IPS DF 6.9 (cell line): ENCODE measurements around the gene ACTG1.

ENCODE experiments used
- DNase-seq: peaks from one replicate; pipeline ENCODE4 v3.0.0-alpha.2; 2013; ENCODE audit warnings: low read depth, low spot score
- H3K27ac ChIP-seq: one replicate; pipeline ENCODE4 v1.5.1; 2013; ENCODE audit warnings: low read length, control low read depth
- H3K27me3 ChIP-seq: 2 replicates; pipeline ENCODE4 v1.6.1; 2013; ENCODE audit warnings: mild to moderate bottlenecking, low read length; ENCODE audit not compliant: control insufficient read depth, insufficient read depth
- H3K36me3 ChIP-seq: 2 replicates; pipeline ENCODE4 v1.6.1; 2013; ENCODE audit warnings: low read length; ENCODE audit not compliant: control insufficient read depth, insufficient read depth
- H3K4me1 ChIP-seq: 2 replicates; pipeline ENCODE4 v1.6.1; 2013; ENCODE audit warnings: low read length; ENCODE audit not compliant: control insufficient read depth, insufficient read depth
- H3K4me3 ChIP-seq: 2 replicates; pipeline ENCODE4 v1.5.1; 2013; ENCODE audit warnings: mild to moderate bottlenecking, low read length
- H3K9me3 ChIP-seq: 2 replicates; pipeline ENCODE4 v1.6.1; 2013; ENCODE audit warnings: low read length, inconsistent platforms; ENCODE audit not compliant: control insufficient read depth, insufficient read depth
- WGBS: extraction: QIAGEN DNeasy Blood & Tissue Kit; methylation state at CpG from one replicate; pipeline ENCODE4 v1.1.7; 2013; ENCODE audit warnings: mixed read lengths, missing lambda C conversion rate; ENCODE audit not compliant: insufficient read length, insufficient coverage; 5-methylcytosine and 5-hydroxymethylcytosine counted together

The ACTG1 gene

DNA sequence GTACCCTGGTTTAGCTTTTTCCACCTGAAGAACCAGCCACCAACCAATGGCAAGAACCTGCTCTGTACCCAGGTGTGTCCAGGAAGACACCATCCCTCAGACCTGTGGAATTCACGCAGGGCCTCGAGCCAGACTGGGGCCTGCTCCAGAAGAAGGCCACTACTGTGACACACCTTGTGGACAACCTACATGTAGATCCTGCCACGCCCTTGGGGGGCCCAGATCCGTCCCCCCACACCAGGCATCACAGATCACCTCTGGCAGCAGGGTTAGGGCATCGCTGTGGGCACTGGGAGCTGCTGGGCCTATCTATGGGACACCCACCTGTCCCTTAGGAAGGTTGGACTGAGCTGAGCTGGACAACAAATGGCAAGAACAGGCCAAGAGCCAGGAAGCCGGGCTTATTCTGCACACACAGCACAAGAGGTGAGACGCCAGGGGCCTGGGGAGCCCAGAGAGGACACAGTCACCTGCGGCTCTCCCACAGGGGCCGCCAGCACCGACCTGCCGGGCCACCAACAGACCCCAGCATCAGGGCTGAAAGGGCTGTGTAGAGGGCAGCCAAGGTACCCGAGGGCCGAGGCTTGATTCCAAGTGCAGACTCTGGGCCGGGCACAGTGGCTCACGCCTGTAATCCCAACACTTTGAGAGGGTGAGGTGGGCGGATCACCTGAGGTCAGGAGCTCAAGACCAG is 31.8 kb upstream of the ACTG1 start:
- Histone ChIP-seq H3K9me3 (no peaks in the 10 kb centered on the region), H3K4me1 (no peaks in the 10 kb centered on the region), H3K27me3 (no peaks in the 10 kb centered on the region), H3K4me3 (no peak overlapping the region), H3K36me3 (peaks cover 35% of the 10 kb centered on the region), H3K27ac (no peak overlapping the region)
- no CpG with 5 or more reads among the region's 16 CpGs for WGBS
- DNase-seq = no peak

DNA sequence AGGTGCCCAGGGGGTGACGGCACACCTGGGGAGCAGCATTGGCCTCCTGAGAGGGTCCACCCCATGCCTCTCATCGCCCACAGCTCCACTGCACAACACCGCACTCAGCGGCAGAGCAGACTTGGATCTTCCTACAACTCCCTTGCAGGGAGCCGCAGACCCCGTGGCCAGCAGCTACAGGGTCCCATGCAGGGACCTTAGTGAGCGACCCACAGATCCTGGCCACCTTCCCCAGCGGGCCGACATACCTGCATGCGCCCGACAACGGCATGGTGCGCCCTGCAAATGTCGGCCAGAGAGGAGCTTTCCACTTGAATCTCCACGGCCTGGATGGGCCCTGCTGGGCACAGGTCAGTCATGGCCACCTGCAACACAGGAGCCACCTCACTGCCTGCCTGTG is 31.2 kb upstream of the ACTG1 start:
- Histone ChIP-seq H3K4me3 (no peak overlapping the region), H3K36me3 (peaks cover 35% of the 10 kb centered on the region), H3K27ac (no peak overlapping the region), H3K4me1 (no peaks in the 10 kb centered on the region), H3K9me3 (no peaks in the 10 kb centered on the region), H3K27me3 (no peaks in the 10 kb centered on the region)
- WGBS = no CpG with 5 or more reads among the region's 15 CpGs
- DNase-seq = no peak

DNA sequence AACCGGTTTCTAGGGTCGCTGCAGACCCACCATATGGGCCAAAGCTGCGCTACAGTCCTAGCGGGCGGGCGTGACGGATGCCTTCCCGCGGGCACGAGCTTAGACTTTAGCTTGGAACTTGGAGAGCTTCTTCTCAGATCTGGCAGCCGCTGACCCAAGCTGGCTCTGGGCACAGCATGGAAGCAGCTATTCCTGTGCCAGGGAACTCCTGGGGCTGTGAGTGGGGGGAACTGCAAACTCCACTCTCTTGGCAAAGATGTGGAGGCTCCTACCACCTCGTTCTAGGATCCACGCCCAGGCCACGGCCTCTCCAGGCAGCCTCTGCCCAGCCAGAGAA is 30.7 kb upstream of the ACTG1 start:
- WGBS = no CpG with 5 or more reads among the region's 14 CpGs
- Histone ChIP-seq H3K36me3 (peaks cover 35% of the 10 kb centered on the region), H3K9me3 (no peaks in the 10 kb centered on the region), H3K4me1 (no peaks in the 10 kb centered on the region), H3K4me3 (no peak overlapping the region), H3K27ac (no peak overlapping the region), H3K27me3 (no peaks in the 10 kb centered on the region)
- no peak for DNase-seq

DNA sequence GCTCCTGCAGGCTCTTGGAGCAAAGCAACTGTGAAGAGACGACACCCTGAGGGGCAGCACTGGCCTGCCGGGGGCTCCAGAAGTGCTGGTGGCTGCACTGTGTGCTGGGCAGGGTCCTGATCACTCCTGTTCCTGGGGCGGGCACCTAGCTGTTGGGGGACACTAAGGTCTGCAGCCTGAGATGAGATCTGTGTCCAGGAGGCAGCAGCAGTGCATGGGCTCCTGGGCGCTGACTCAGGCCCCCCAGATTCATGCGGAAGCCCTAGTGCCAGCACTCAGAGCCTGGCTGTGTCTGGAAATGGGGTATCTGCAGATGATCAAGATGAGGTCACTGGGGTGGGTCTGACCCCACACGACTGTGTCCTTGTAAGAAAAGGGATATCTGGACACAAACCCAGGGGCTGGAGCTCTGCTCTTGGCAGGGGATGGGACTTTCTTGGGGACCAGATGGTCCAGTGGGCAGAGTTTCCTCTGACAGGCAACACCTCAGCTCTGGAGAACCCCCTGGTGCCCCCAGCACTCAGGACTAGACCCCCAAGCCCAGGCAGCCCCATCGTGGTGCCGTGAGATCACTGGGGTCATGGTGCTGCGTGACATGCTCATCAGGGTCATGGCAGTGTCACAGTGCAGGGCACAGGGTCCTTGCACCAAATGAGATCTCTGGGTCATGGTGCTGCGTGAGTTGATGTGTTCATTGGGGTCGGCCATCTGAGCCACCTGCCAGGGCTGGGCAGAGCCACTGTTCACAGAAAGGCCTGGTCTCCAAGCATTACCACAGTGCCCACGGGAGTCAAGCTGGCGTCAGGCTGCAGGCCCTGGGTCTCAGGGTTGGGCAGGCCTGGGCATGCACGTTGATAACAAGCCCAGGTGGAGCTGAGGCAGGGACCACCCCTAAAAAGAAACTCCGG is 30.1 kb upstream of the ACTG1 start:
- Histone ChIP-seq H3K4me3 (no peak overlapping the region), H3K27me3 (no peaks in the 10 kb centered on the region), H3K9me3 (no peaks in the 10 kb centered on the region), H3K36me3 (peaks cover 35% of the 10 kb centered on the region), H3K27ac (no peak overlapping the region), H3K4me1 (no peaks in the 10 kb centered on the region; the same call in 1 of the 2 replicates)
- WGBS = no CpG with 5 or more reads among the region's 15 CpGs
- no peak for DNase-seq

DNA sequence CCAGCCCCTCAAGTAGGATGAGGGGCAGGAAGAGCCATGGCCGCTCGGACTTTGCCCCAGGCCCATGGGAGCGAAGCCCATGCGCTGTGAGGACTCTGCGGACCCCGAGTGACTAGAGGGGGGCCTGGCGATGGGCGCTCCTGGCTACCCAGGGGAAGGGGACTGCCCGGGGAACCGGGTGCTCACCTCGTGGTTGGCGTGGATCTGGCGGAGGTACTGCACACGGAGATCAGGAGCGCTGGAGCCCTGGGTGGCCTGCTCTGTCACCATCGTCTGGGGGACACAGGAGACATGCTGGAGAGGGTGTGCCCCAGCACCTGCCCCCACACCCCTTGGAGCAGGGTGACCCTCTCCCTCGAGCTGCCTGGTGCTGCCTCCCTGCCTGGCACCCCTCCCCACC is 28.5 kb upstream of the ACTG1 start:
- peaks cover 24% of the 10 kb centered on the region for H3K36me3 ChIP-seq
- no peak for DNase-seq
- no peak overlapping the region for H3K4me3 ChIP-seq
- no peaks in the 10 kb centered on the region for H3K9me3 ChIP-seq
- no peak overlapping the region for H3K27ac ChIP-seq
- H3K27me3 ChIP-seq = no peaks in the 10 kb centered on the region
- H3K4me1 ChIP-seq = peaks cover 6% of the 10 kb centered on the region; the same call in 1 of the 2 replicates
- no CpG with 5 or more reads among the region's 17 CpGs for WGBS

DNA sequence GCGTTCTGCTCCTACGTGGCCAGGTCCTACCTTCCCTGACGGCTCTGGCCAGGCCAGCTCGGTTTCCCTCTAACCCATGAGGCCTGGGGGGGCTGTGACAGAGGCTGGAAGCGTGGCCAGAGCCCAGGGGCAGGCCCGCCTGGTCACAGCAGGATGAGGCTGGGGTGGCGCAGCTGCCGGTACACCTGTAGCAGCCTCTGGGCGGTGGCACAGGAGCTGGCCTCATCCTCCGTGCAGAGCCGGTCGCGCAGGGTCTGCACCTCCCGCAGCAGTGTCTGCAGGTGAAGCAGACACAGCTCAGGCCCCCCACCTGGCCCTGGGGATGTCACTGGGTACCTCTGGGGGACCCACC is 28.1 kb upstream of the ACTG1 start:
- DNase-seq = no peak
- WGBS = no CpG with 5 or more reads among the region's 14 CpGs
- Histone ChIP-seq H3K9me3 (no peaks in the 10 kb centered on the region), H3K36me3 (peaks cover 20% of the 10 kb centered on the region), H3K4me3 (no peak overlapping the region), H3K27me3 (no peaks in the 10 kb centered on the region), H3K27ac (no peak overlapping the region), H3K4me1 (peaks cover 6% of the 10 kb centered on the region; the same call in 1 of the 2 replicates)

DNA sequence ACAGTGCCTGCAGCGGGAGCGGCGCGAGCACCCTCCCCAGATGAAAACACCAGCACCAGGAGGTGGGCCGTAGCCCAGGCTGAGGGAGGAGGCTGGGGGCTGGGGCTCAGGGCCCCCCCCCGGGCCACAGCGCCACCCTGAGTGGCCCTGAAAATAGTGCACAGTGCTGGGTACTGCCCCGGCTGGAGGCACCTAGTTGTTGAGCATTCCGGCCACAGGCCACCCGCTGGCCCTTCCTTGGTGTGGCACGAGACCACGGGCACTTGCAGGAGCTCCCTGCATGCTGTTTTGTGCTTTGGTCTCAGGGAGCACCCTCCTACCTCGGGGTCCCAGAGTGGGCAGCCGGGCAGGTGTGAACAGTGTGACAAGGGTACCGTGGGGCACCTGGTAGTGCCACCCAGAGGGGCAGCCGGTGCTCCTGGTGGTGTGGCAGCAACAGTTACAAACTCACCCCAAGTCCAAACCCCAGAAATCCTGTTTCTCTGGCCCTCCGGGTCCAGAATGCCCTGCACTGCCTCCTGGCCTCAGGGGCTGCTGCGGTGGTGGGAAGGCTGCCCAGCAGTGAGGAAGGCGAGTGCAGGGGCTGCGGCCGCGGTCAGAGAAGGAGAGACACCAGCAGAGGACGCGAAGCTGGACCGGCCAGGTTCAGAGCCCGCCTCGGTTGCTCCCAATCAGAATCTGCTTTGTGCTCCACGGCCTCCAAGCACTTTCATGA is 27.5 kb upstream of the ACTG1 start:
- WGBS = no CpG with 5 or more reads among the region's 28 CpGs
- H3K27me3 ChIP-seq = no peaks in the 10 kb centered on the region
- DNase-seq = no peak
- no peaks in the 10 kb centered on the region for H3K9me3 ChIP-seq
- H3K4me3 ChIP-seq = no peak overlapping the region
- H3K27ac ChIP-seq = no peak overlapping the region
- H3K36me3 ChIP-seq = peaks cover 15% of the 10 kb centered on the region
- H3K4me1 ChIP-seq = peaks cover 6% of the 10 kb centered on the region; the same call in 1 of the 2 replicates

DNA sequence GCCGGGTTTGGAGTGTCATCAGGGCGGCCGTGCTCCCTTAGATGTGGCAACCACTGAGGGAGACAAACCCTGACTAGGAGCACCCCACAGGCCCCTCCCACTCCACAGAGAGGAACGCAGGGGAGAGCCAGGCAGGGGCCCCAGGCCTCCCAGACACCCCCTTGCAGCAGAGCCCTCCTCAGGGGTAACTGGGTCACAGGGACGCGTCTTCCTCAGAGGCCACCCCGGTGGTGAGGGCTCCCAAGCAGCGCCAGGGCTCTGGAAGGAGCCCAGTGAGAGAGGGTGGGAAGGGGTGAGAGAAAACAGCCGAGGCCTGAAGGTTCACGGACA is 26.9 kb upstream of the ACTG1 start:
- no peak overlapping the region for H3K4me3 ChIP-seq
- H3K36me3 ChIP-seq = peaks cover 14% of the 10 kb centered on the region
- DNase-seq = no peak
- H3K27ac ChIP-seq = no peak overlapping the region
- no peaks in the 10 kb centered on the region; the same call in 1 of the 2 replicates for H3K27me3 ChIP-seq
- peaks cover 6% of the 10 kb centered on the region; the same call in 1 of the 2 replicates for H3K4me1 ChIP-seq
- no peaks in the 10 kb centered on the region for H3K9me3 ChIP-seq
- no CpG with 5 or more reads among the region's 10 CpGs for WGBS

DNA sequence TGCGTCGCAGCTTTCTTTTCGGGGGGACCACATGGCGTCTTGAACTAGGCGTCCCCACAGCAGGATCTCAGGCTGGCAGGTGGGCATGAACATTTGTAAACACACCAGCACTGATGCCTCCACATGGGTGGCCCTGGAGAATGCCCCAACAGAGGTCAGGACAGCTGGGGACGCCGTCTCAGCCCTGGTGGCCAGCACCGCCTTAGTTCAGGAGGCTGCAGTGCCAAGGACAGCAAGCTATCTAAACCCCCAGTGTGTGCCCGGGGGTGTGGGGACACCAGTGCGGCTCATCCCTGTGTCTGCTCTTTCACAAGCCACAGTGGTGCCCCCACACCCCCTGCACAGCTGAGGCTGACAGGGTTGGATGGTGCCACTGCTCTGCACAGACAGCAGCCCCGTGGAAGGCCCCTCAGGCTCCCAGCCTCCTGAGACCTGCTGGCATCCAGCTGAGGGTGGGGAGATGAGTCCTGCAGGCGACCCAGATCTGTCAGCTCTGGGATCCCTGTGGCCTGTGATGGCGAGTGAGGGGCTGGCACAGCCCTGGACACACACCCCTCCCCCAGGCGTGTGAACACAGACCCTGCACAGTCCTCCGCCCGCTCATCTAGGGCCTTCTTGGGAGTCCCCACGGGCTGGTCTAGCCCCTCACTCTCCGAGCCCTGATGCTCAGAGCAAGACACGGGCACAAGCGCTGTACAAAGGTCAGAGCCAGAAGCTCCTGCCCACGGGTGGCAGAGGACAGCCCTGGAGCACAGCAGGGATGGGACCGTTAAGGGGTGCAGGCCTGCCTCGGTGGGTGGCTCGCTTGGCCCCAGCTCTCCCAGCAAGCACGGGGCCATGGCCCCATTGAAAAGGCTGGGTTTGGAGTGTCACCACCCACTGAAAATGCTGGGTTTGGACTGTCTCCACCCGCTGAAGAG is 26.3 kb upstream of the ACTG1 start:
- Histone ChIP-seq H3K9me3 (no peaks in the 10 kb centered on the region), H3K27ac (no peak overlapping the region), H3K27me3 (no peaks in the 10 kb centered on the region; the same call in 1 of the 2 replicates), H3K4me1 (peaks cover 6% of the 10 kb centered on the region; the same call in 1 of the 2 replicates), H3K36me3 (peaks cover 13% of the 10 kb centered on the region; the same call in 1 of the 2 replicates), H3K4me3 (no peak overlapping the region)
- DNase-seq = no peak
- no CpG with 5 or more reads among the region's 26 CpGs for WGBS
